Stimulated activated CD8-positive, alpha-beta memory T cell treated with anti-CD3 and anti-CD28 coated beads, Interleukin-12 subunit alpha, Interleukin-12 subunit beta, amount 100 ng/mL, for 1 hour (primary cell): Measurements from ENCODE around the gene MAS1L.

Experiments used
- DNase-seq: peaks from one replicate; pipeline ENCODE4 v3.0.0-alpha.2; 2020; ENCODE audit warnings: low read depth

MAS1L gene

DNA sequence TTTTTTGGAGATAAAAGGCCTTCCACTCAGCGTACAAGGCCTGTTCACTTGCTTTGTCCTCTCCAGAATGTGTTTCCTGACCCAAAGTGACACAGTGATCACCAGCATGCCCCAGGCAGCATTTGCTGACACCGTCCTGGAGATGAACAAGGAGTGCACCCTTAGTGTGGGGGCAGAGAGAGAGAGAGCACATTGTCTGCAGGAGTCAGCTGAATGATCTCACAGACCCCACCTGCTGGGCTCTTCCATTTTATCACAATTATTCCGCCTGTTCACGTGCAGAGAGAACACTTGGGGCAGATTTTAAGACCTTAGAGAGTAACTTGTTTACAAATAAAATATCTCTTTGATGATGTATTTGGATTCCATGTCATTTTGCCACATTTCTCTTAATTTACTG lies 22.4 kb upstream of the MAS1L start:
- no peak for DNase-seq

DNA sequence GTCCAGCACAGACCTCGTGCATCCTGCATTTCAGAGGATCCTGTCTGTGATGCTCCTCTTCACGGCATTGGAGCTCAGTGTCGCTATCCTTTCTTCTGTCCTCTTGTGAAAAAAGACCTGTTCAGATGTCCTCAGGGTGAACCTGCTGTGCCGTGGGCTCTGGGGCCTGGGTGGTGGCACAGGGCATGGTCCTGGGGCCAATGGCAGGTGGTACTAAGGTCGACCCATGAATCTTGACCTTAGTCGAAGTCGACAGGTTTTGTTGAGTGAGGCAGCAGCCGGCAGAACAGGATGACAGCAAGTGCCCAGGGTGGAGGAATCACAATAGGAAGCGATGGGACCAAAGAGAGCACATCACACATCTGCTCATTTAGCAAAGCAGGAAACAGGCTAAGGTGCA lies 22.0 kb upstream of the MAS1L start:
- no peak for DNase-seq

DNA sequence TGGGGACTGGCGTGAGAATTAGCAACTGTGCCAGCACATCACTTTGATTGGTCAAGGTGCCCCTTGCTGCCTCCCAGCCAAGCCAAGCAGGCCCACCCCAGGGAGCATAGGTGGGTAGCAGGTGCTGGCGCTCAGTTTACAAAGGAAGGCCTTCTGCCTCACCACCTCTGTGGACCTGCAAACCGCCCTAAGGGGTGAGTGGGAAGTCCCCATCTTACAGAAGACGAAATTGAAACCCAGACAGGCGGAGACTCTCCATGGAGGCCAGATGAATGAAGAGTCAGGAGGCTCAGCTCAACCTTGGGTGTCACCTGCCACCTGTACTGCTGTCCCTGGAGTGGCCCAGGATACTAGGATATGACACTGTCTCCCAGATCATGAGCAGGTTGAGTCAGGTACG lies 21.5 kb upstream of the MAS1L start:
- DNase-seq: no peak

DNA sequence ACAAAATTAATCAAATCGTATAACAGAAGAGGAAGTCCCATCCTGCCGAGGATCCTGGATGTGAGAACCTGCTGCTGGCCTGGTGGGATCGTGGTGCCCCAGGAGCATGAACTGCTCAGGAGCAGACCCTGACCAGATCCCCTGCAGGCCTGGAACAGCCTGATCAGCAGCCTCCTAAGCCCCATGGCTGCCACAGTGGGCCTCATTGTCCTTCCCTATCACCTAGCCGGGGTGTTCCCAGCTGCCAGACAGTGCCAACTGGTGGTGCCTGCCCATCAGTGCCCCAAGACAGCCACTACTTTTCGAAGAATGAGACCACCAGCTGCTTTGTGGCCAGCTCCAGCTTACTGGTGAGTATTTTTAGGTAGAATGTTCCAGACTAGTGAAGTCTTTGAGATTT lies 19.6 kb upstream of the MAS1L start:
- DNase-seq: no peak

DNA sequence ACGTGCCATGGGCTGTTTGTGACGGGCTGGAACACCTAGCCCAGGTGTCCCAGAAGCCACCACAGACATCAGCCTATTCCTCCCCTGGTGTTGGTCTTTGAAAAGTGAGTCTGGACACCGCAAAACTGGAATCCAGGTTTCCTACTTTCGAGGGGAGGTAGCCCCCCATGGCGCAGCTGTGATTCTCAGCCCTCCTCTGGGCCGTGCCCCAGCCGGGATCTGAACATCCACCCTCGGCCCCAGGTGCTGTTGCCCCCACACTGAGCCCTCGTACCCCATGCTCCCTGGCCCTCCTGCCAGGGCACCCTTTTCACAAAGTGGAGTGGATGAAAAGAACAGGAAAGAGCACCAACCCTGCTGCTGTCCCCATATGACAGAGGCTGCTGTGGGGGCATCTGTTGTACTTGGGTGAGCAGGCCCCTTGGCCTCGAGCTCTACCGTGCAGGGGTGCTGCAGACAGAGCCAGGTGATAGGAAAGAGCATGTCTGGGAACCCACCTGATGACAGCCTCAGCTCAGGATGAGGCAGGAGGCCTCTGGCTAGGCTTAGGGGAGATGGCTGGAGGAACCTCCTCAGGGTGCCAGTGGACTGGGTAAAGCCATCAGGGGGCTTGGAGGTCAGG lies 18.8 kb upstream of the MAS1L start:
- no peak for DNase-seq

DNA sequence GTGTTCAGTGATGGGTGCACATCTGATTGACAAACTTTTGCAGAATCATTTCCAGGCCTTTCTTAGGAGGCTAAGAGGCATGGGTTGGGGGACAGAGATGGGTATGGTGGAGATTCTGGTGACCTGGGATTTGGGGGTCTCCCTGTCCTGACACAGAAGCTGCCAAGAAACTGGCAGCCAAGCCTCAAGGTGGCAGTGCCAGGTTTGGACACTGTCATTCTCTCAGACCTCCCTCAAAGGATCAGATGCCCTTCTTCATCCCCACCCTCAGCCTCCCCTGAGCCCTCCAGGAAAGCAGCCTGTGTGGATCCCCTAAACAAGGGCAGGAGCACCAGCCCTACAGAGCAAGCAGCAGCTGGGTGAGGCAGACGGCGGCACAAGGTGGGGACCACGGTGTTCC lies 18.1 kb upstream of the MAS1L start:
- DNase-seq: no peak

DNA sequence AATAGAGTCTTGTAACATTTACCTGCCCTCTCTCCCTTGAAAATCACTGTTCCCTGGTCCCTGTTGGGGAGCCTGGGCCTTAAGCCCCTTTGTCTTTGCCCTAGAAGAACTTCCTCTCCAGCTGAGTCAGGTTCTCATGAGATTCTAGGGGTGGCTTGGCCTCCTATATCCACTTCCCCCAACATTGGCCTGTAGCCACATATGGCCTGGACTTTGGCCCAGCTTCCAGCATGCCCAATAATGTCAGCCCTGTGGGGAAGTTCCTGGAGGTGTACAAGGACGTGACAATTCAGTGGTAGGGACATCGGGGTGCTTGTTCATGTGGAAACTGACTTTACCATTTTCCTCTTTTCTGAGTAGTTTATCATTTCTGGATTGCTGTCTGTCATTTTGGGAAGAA lies 17.2 kb upstream of the MAS1L start:
- no peak for DNase-seq

DNA sequence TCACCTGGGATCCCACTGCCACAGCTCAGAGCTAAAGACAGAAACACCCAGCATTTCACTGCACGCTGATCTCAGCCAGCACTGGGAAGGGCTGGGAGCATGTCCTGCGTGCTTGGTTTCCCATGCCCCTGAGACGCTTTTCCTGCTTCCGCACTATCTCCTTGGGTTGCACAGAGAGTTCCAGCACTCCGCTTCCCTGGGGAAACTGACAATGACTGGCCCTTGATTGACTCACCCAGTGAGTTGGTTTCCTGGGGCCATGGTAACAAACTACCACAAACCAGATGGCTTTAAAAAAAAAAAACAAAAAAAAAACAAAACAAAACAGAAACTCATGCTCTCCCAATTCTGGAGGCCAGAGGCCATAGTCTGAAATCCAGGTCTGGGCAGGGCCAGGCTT lies 14.8 kb upstream of the MAS1L start:
- no peak for DNase-seq

DNA sequence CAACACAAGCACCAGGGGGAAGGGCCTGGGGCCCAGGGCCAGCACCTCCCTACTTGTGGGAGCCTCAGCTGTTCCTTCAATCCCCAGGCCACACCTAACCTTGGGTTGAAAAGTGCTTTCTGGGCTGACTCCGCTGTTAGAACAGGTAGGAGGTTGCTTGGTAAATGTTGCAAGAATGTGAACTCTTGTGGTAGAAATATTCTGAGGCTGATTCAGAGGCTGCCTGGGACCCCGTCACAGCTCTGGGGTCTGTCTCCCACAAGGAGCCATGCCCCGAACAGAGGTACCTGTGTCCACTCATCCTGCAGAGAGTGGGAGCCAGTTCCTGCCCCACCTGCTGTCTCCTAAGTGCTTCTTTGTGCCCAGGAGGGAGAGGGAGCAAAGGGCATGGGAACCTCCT lies 14.4 kb upstream of the MAS1L start:
- no peak for DNase-seq

DNA sequence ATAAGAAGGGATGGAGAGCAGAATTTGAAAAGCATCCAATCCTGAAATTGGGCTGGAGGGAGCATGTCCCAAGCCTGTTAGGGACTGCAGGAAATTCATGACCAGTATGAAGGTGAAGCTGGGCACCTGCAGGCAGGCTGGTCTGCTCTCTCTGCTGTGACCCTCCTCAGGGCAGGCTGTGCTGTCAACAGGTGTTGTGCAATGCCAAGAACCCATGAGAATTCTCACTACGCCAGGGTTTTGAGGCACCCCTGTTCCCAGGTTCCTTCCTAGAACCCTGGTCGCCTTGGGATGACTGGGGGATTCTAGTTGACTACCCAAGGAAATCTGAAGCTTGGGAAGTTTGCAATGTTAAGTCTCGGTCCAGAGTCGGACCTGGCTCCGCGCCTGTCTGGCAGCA lies 13.3 kb upstream of the MAS1L start:
- DNase-seq: no peak

DNA sequence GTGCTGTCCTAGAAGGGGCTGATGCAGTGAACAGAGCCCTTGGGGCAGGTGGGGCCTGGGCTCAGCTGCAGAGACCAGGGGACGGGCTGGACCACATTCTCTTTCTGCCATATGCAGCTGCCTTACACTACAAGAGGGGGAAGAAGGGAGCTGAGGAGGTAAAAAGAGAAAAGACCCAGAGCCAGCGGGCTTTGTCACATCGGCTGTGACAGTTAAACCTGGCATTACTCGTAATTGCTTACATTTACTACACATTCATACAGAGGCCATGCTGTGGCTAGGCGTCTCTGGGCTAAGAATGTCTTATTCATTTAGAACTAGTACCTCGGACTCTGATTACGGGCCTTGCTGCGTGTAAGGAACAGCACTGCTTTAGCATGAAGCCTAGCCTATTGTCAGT lies 12.8 kb upstream of the MAS1L start:
- no peak for DNase-seq

DNA sequence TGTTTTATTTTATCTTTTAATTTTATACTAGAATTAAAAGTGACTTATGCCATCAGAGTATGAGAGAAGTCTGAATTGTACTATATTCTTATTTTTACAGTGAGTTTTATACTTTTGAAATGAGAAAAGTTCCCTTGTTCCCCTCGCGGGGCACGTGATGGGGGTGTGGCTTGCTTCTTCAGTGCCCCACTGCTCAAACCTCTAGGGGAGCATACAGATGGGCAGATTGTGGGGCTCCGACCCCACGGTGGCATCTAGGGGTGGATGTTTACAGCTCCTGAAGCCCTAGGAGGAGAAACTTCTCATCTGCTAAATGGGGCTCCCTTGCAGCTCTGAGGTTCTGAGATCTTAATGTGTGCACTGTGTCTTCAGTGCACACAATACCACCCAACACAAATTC lies 11.9 kb upstream of the MAS1L start:
- no peak for DNase-seq

DNA sequence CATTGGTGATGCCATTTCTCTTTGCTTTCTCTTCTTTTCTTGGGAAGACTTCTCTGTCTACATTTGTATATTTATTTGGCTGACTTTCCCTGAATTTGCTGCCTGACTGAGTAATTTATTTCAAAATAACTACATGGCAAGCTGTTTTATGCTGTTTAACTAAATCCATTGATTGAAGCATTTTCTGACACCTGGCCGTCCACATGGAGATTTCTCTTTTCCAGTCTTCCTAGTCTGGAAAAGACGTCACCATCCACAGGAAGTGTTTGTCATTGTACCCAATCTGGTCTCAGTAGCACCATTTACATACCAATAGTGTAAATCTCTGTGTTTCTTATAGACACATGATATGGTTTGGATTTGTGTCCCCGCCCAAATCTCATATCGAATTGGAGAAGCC lies 9.2 kb upstream of the MAS1L start:
- DNase-seq: no peak

DNA sequence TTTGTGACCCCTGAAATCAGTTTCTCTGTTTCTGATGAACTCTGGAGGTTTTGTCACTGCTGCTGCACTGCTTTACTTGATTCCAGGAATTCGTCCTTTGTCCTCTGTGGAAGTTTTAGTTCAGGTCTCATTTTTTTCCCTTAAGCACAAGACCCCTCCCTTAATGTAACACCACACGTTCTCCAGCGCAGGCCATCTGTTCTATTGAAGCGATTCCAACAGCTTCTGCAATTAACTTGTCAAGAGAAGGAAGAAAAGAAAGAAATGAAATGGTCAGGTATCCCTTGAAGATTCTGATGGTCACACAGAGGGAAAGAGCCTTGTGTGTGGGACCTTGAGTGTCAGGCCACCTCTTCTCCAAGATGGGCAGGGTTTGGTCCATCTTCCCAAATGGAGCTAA lies 7.8 kb upstream of the MAS1L start:
- DNase-seq: no peak

DNA sequence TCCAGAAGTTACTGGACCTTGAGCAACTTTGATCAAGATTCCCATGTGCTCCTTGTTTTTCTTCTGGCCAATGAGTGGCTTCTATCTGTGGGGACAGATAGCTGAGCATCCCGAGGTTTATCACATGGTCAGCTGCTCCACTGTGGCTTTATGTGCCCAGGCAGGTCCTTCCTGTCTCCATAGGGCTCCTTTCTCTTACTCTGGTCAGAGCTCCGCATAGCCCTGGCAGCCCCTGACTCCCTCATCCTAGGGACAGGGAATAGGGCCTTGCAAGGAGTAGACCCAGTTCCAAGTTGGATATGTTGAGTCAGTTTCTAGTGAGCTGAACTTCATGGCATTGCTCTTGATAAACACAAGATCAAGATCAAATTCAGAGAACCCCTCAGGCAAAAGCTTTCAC lies 6.4 kb upstream of the MAS1L start:
- no peak for DNase-seq

DNA sequence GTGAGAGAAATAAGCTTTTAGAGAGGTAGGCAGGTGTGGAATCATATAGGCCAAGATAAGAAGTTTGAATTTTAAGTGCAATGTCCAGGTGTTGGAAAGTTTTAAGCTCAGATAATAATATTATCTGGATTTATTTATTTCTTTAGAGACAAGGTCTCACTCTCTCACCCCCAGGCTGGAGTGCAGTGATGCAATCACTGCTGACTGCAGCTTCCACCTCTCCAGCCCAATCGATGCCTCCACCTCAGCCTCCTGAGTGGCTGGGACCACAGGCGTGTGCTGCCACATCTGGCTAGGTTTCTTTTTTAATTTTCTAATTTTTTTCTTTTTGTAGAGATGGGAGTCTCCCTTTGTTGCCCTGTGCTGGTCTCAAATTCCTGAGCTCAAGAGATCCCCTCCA lies 5.5 kb upstream of the MAS1L start:
- no peak for DNase-seq

DNA sequence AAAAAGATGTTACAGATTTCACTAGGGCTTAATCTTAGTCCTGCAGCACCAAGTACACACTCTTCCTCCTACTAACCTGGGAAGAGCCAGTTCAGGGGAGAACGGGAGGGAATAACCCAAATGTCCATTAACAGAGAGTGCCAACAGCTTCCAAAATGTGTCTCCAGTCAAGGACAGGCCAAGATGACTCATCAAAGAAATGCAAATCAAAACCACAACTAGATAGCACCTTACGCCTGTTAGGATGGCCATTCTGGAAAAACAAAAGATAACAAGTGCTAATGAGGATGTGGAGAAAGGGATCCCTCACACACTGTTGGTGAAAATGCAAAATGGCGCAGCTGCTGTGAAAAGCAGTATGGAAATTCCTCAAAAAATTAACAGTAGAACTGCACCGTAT lies 3.8 kb upstream of the MAS1L start:
- DNase-seq: no peak

DNA sequence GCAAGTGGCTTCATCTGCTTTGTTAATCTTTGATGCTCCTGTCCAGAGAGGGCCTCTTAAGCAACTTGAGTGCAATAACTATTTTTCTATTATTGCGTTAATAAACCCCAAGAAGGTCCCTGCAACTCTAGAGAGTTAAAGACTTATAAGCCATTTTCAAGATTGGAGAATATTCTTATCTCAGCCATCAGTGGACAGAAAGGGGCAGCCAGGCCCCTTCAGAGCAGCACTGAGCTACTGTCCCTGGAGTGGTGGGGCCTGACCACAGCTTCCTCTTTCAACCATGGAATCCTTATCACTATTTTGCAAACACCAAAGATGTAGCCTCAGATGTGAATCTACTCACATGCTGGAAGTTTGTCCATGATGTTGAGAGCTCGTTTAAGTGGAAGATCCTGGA lies 2.8 kb upstream of the MAS1L start:
- DNase-seq: no peak

DNA sequence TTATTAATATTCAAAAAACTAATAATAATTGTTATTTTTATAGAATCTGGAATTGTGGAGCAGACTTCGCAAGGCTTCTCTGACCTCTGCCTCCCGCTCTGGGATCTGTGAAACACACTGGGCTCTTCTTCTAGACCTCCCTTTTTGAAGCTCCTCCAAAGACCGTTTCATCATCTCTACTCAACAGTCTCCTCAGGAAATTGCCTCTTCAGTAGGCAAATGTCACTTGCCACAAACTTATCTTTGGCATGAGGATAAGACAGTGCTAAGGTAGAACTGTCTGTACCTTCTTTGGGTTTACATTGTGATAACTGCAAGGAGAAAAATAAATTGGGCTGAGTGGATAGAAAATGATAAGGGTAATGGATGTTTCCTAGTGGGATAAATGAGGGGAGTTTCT lies 2.3 kb upstream of the MAS1L start:
- no peak for DNase-seq

DNA sequence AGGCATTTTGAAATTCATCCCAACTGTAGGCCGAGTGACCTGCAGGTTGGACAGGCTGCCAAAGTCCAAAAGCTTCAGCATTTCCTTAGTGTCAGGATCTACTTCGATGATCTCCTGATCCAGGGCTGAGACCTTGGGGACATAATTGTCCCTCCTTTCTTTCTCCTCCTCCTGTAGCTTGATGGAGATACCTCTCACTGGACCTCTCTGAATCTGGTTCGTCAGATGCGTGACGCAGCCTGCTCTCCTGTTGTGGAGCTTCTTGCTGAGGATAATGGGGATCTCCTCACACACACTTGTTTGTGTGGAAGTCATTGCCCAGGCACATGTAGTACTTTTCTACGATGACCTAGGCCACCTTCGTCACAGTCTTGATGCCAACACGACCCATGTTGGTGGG lies 1.5 kb upstream of the MAS1L start:
- DNase-seq: no peak

DNA sequence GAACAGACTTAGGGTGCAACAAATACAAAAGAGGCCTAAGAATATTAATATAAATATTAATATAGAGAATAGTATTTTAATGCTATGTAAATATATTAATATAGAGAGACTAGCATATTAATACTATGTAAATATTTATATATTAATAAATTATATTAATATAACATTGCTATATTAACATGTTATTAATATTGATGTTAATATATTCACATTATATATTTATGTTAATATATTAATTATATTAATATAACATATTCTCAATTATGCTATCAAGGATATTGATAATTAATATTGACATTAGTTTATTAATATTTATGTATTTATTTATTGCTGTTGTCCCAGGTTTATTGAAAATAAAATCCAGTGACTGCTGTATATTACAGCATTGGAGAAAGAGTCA lies 1.1 kb upstream of the MAS1L start:
- DNase-seq: no peak

DNA sequence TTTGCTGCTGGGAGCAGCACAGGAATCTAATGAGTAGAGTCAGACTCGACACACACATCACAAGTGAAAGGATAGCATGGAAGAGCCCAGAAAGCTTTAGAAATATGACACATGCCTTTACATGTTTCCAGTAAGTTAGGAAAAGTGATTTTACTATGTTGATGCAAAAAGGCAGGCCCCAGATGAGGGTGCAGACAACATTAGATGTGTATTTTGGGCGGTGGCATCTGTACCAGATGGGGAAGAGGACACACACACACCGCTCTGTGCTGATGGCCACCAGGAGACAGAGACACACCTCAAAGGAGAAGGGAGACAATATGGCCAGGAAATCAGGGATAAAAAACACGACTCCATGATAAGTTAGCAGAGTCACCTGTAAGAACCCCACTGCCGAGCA lies 625 bp downstream of the MAS1L start:
- DNase-seq: no peak

DNA sequence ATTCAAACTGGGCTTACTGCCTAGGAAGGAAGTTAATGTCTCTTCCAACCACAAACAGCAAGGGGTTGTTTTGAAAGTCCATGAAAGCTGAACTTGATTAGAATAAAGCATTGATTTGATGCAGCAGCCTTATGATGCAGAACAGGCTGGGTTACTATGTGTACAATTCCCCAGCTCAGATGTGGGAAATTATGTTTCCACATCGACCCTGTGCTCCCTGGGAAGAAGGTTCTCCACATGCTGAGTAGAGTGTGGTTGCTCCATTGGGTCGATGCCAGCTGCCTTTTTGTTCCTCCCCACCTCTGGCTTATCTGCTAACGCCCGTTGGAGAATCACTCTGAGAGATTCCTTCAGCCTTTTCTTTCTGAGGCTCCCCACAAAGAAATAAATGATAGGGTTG lies 1.2 kb downstream of the MAS1L start:
- no peak for DNase-seq

DNA sequence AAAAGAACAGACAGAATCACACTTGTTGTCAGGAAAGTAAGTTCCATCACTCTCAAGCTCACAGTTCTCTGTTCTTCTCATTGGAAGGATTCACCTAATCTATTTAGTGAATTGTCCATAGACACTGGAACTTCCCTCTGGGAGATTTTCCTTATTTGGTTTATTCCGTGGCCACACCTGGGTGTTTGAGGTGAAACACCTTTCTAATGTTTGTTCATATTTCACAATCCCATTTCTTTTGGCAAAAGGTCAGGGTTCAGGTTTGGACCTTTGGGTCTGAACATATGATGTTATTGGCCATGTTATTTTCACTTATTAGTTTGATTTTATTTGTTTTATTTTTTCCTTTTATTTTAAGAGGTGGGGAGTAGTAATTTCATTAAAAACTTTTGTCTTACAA lies 4.0 kb downstream of the MAS1L start:
- no peak for DNase-seq

DNA sequence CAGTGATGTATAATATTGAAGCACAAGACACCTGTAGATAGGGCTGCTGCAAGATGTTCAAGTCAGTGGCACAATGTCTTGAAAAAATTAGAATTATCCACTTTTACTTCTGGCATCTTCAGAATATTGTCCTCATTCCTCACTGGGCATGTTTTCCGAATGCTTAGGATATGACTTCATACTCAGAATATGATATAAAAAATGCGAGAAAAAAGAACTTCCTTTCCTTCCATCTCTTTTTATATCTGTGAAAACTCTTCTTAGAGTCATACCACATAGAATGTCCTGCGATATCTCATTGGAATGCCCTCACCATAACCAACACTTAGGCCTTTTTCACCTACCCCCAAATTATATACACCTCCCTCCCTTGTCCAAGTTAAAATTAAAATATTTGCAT lies 4.6 kb downstream of the MAS1L start:
- no peak for DNase-seq
